Measurements from ENCODE around the gene GPR68. TPM values are rescaled to one million over a fixed set of nuclear protein-coding genes. Genes with fewer than 3 reads are reported as not detected.

GPR68 gene
- total and polyA plus RNA-seq, 2 experiments from 2014 or later, result 0.19 to 0.35 TPM

- no peak for TF ChIP-seq CREB1 (CRISPR knock-in tag; IDR thresholded peaks at IDR 0.05; ENCODE audit: low read depth)
- TF ChIP-seq CTCF (conservative IDR thresholded peaks at IDR 0.05; ENCODE audit: low read depth in 2 of 2), result no peak
These were observed 24.8 kb downstream of the GPR68 start (continued) for GRCh38 chr14:91219517-91220389.

GRCh38 chr14:91218014-91218413 is 26.5 kb downstream of the GPR68 start:
- H3K4me1 ChIP-seq (ENCODE audit: insufficient read depth), result no peaks in the 10 kb centered on the region
- H3K36me3 ChIP-seq (ENCODE audit: insufficient read depth), result no peaks in the 10 kb centered on the region
- H3K4me1 Mint-ChIP-seq, result peaks cover 10% of the 10 kb centered on the region
- no peaks in the 10 kb centered on the region for H3K27me3 ChIP-seq (ENCODE audit: insufficient read depth)
- no peaks in the 10 kb centered on the region for H3K9me2 ChIP-seq (ENCODE audit: insufficient read depth)
- H3K4me3 Mint-ChIP-seq, result no peak overlapping the region
- H3K27ac Mint-ChIP-seq, result no peak overlapping the region
- no peaks in the 10 kb centered on the region for H4K20me1 ChIP-seq (replicated peaks; ENCODE audit: insufficient read depth)
- no peaks in the 10 kb centered on the region for H3F3A ChIP-seq (replicated peaks; ENCODE audit: low read depth)
- no peak overlapping the region for H3K4me3 ChIP-seq
- DNase-seq (ENCODE audit: low spot score) (no peak), ATAC-seq (no peak)
- H3K27me3 Mint-ChIP-seq (ENCODE audit: insufficient read depth, low read depth, poor library complexity), result peaks cover 5% of the 10 kb centered on the region
- H3K79me2 ChIP-seq (replicated peaks; ENCODE audit: insufficient read depth), result no peaks in the 10 kb centered on the region
- H3K27ac ChIP-seq (ENCODE audit: low read depth), result no peak overlapping the region
- peaks cover 17% of the 10 kb centered on the region; the same call in 2 of the 3 replicates for H3K36me3 Mint-ChIP-seq (ENCODE audit: low read depth)
- H3K9me3 Mint-ChIP-seq, result no peaks in the 10 kb centered on the region
- no peak overlapping the region for H3K4me2 ChIP-seq
- H2AFZ ChIP-seq, result no peak overlapping the region
- TF ChIP-seq NANOG (IDR thresholded peaks at IDR 0.05; ENCODE audit: borderline replicate concordance) (no peak), REST (IDR thresholded peaks at IDR 0.05; ENCODE audit: unreplicated experiment) (no peak), ZNF462 (CRISPR knock-in tag; IDR thresholded peaks at IDR 0.05) (no peak), JUNB (IDR thresholded peaks at IDR 0.05; ENCODE audit: unreplicated experiment) (no peak), EZH2phosphoT487 (IDR thresholded peaks at IDR 0.05; ENCODE audit: unreplicated experiment) (no peak), ZNF114 (CRISPR knock-in tag; IDR thresholded peaks at IDR 0.05) (no peak), ZNF331 (CRISPR knock-in tag; IDR thresholded peaks at IDR 0.05; ENCODE audit: low read depth) (no peak), POLR2AphosphoS5 (IDR thresholded peaks at IDR 0.05; ENCODE audit: low read depth) (no peak), ETS1 (IDR thresholded peaks at IDR 0.05) (no peak), CREB1 (CRISPR knock-in tag; IDR thresholded peaks at IDR 0.05; ENCODE audit: low read depth) (no peak), EZH2 (IDR thresholded peaks at IDR 0.05; ENCODE audit: low read depth, unreplicated experiment) (no peak)

All from GM23338 (cell line).